ENCODE results near the gene NTRK3. TPM values are rescaled to one million over a fixed set of nuclear protein-coding genes. Genes with fewer than 3 reads are reported as not detected.

NTRK3 gene
- total RNA-seq, 4 donors from 2014 or later = 0.51 to 22.2 (median 10.1) TPM

DNA sequence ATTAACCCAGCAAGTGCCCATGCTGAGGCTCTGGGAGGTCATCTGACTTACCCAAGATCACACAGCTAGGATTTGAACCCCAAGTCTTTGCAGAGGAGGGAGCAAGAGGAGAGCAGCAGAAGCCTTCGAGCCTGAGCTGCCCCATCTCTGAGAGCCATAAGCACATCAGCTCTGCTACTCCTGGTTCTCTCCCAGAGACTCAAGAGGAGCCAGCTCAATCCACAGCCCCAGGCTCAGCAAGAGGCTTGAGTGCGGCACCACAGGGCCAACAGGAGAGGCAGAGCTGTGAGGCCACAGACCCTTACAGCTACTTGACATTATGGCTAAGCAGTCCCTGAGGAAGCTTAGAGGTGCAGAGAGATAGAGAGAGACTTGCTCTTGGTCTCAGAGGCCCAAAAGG is 15.9 kb upstream of the NTRK3 start:
- TF ChIP-seq, protein P1, sequence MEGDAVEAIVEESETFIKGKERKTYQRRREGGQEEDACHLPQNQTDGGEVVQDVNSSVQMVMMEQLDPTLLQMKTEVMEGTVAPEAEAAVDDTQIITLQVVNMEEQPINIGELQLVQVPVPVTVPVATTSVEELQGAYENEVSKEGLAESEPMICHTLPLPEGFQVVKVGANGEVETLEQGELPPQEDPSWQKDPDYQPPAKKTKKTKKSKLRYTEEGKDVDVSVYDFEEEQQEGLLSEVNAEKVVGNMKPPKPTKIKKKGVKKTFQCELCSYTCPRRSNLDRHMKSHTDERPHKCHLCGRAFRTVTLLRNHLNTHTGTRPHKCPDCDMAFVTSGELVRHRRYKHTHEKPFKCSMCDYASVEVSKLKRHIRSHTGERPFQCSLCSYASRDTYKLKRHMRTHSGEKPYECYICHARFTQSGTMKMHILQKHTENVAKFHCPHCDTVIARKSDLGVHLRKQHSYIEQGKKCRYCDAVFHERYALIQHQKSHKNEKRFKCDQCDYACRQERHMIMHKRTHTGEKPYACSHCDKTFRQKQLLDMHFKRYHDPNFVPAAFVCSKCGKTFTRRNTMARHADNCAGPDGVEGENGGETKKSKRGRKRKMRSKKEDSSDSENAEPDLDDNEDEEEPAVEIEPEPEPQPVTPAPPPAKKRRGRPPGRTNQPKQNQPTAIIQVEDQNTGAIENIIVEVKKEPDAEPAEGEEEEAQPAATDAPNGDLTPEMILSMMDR (IDR thresholded peaks at IDR 0.05; ENCODE audit: low read depth) = no peak

DNA sequence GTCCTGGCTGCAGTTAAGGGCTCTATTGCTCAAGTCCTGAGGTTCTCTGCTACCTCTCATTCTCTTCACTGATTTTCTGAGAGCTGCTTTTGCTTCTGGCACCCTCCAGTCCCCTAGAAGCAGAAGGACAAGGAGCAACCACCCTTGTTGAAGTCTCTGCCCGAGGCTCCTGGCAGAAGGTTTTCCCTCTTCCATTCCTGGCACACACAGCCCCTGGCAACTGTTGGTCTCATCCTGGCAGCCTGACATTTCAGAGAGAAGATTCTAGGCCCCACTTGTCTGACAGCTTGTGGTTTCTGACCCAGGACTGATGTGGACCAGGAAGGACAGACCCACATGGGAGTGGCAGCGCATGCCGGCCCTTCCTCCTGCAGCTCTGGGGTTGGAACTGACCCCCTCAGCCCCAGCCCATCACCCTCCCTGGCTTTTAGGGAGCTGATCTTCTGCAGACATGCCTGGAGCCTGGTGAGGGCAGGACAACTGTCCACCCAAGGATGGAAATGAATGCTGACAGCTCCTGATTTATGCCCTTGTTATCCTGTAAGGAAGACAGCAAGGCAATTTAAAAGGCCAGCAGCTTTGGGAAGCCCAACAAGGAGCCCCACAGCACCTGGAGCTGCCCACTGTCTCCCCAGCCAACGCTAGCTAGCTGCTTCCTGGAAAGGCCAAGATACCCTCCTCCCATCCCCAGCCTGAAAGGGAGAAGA is 13.0 kb upstream of the NTRK3 start:
- TF ChIP-seq, protein P1 (IDR thresholded peaks at IDR 0.05; ENCODE audit: low read depth) = no peak

DNA sequence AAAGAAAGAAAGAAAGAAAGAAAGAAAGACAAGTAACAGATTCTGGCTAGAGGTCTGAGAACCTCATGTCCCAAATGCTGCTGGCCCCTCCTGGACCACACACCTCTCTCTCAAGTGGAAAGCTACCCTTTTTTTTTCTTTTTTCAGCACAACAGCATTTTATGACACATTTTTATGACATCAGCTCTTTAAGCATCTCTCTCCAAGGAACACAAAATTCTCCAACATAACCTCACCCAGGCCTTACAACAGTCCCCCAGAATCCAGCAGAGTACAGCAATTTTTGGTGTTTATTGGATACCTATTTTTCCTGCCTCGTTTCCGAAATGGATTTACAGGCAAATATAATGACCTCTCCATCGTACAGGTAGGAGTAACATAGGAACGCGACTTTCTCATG is 11.2 kb upstream of the NTRK3 start:
- TF ChIP-seq, protein P1 (IDR thresholded peaks at IDR 0.05; ENCODE audit: low read depth) = no peak

DNA sequence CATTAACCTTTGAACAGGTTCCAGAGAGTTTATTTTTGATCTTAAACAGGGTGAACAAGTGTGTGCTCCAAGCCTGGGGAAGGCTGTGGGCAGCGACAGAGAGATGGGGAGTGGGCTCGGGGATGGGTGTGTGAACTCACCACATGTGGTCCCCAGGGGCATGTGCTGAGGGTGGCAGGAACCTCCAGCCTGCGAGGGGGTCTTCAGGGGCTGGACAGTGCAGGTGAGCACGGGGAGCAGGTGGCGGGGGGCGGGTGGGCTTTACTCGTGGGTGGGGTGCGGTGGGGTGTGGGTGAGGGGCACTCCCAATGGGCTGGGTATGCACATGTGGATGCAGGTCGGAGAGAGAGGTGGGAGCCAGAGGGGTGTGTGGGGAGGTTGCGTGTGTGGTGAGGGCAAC is 9.6 kb upstream of the NTRK3 start:
- TF ChIP-seq, protein P1 (IDR thresholded peaks at IDR 0.05; ENCODE audit: low read depth) = no peak

DNA sequence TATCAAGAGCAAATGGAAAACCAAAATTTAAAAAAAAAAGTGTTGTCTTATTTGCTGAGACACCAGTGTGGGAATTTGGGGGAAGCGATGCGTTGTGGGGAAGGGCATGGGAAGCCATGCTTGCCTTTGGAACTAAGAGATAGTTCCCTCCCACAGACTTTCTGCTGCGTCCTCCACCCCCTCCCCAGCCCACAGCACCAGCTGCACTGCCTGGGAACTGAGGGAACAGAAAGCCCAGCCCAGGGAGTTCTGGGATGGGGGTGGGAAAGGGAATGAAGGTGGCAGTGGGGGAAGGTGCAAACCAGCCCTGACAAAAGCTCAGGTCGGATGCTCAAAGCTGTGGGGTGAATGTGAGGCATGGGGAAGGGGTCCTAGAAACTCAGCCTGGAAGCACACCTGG is 8.1 kb upstream of the NTRK3 start:
- TF ChIP-seq, protein P1 (IDR thresholded peaks at IDR 0.05; ENCODE audit: low read depth) = no peak

DNA sequence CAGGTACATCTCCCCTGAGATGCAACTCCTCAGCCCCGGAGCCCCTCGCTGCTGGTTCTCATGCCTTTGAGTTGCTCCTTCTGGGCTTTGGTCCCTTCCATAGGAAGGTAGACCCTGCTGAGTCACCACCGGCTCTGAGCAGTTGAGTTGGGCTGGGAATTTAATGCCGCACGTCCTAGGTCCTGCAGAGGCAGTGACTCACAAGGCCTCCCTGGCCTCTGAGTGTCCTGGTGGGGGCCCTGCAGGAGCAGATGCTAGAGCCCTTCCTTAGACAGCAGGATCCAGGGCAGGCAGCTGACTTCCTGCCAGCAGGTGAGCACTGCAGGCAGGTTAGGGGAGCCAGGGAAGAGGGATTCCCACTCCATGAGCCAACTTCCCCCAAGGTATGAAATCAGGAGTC is 5.5 kb upstream of the NTRK3 start:
- TF ChIP-seq, protein P1 (IDR thresholded peaks at IDR 0.05; ENCODE audit: low read depth) = no peak

DNA sequence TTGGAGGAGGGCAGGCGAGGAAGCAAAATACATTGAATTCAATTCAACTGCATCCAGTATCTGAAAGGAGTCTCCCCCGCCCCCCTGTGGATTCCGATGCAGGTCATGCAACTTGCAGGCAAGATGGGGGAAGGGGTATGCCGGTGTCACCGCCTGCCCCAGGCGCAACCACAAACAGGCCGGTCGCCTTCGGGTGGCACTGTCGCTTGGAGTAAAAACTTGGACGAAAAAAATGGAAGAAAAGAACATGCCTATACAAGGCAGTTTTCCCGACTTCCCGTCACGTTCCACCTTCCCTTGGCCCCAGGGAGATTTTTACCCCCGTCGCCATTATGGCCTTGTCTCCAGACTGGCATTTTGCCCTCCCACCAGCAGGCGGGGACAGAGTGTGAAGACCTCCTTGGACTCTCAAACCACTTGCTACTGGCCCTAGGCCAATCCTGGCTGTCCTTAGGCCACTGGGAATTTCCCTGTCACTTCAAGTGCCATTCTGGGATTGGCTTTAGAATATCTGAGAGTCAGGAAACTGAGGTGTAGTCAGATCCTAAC is 1.6 kb upstream of the NTRK3 start:
- TF ChIP-seq, protein P1 (IDR thresholded peaks at IDR 0.05; ENCODE audit: low read depth) = no peak
